K562 (cell line): ENCODE data around the gene CTU1. TPM values are rescaled to one million over a fixed set of nuclear protein-coding genes. Genes with fewer than 3 reads are reported as not detected.

Source experiments
- ATAC-seq: fragments of 200-7000 bp; cut with Tn5 transposase; 3 replicates; pipeline ENCODE4 v1.9.1; 2020; ENCODE audit warnings: moderate library complexity
- BruUV-seq: library from RNA; stranded (reverse); fragments of 400-500 nt; replicated peaks from 2 replicates; lab custom pipeline; 2021; lab: Mats Ljungman, UMichigan
- CTCF ChIA-PET: fragments of 300-600 bp; formaldehyde crosslinking; extraction: SDS; loops from one replicate; lab custom pipeline; 2021; ENCODE audit warnings: low intra/inter-chr PET ratio; lab: Yijun Ruan, JAX
- POLR2A ChIA-PET: fragments of 300-600, 350-650 bp; sonication (Branson Sonifier 250); formaldehyde crosslinking; extraction: SDS; loops from one replicate; lab custom pipeline; 2021; ENCODE audit warnings: antibody characterized with exemption, inconsistent platforms; lab: Yijun Ruan, JAX
- DNase-seq, 4 experiments: peaks; one replicate each; pipeline versions ENCODE4 v3.0.0 to v3.0.0-alpha.2; 2011 to 2018; ENCODE audit warnings: low spot score in 3 of 4, mixed read lengths in 3 of 4; ENCODE audit errors: extremely low read depth in 1 of 4
- FAIRE-seq: peaks from 2 replicates; lab custom pipeline; 2011; peaks lifted over from hg19 to GRCh38; lab: Jason Lieb, UNC
- H2AFZ ChIP-seq: 2 replicates; pipeline ENCODE4 v1.6.0; 2011; ENCODE audit warnings: low read depth, low read length, control low read depth, inconsistent platforms
- H3K27ac ChIP-seq: fragments of 200-600 bp; 3 replicates; pipeline ENCODE4 v1.8.0; 2011; ENCODE audit warnings: low read depth, mild to moderate bottlenecking, control low read depth, inconsistent platforms, low read length, moderate library complexity, mixed read lengths; ENCODE audit errors: extremely low read depth
- H3K27me3 ChIP-seq, 2 experiments: fragments of 300-600 bp in 1 of 2; 2 replicates in 1 of 2; 3 replicates in 1 of 2; pipeline versions ENCODE4 v1.6.0 to v1.8.0; 2011; ENCODE audit warnings: inconsistent platforms in 2 of 2, low read length in 2 of 2, mild to moderate bottlenecking in 1 of 2, mixed read lengths in 1 of 2, moderate library complexity in 1 of 2; ENCODE audit not compliant: control insufficient read depth in 2 of 2, insufficient read depth in 2 of 2
- H3K36me3 ChIP-seq: fragments of 300-600 bp; 3 replicates; pipeline ENCODE4 v1.8.0; 2011; ENCODE audit warnings: mild to moderate bottlenecking, low read length, inconsistent platforms; ENCODE audit not compliant: control insufficient read depth, insufficient read depth
- H3K4me1 ChIP-seq, 2 experiments: fragments of 200-600 bp in 1 of 2; replicated peaks in 1 of 2; 2 replicates in 1 of 2; 3 replicates in 1 of 2; pipeline versions ENCODE4 v1.5.1 to v1.8.0; 2011; ENCODE audit warnings: inconsistent platforms in 2 of 2, low read length in 2 of 2, mild to moderate bottlenecking in 1 of 2, mixed read lengths in 1 of 2, moderate library complexity in 1 of 2; ENCODE audit not compliant: control insufficient read depth in 2 of 2, insufficient read depth in 2 of 2
- H3K4me2 ChIP-seq: 2 replicates; pipeline ENCODE4 v1.6.1; 2011; ENCODE audit warnings: low read length, control low read depth, inconsistent platforms, mixed read lengths; ENCODE audit not compliant: insufficient read depth
- H3K4me3 ChIP-seq: fragments of 200-600 bp; sonication (generic), shearing (Covaris generic); 2 replicates; pipeline ENCODE4 v1.5.1; 2016; ENCODE audit warnings: control low read depth, inconsistent platforms
- H3K79me2 ChIP-seq: fragments of 200-600 bp; 3 replicates; pipeline ENCODE4 v1.8.0; 2011; ENCODE audit warnings: low read length, inconsistent platforms; ENCODE audit not compliant: control insufficient read depth, insufficient read depth
- H3K9ac ChIP-seq, 2 experiments: 2 replicates each; pipeline versions ENCODE4 v1.6.0 to v1.6.1; 2011; ENCODE audit warnings: low read depth in 2 of 2, low read length in 2 of 2, control low read depth in 1 of 2, inconsistent platforms in 1 of 2, mild to moderate bottlenecking in 1 of 2, mixed read lengths in 1 of 2; ENCODE audit not compliant: insufficient read depth in 1 of 2
- H3K9me1 ChIP-seq: one replicate; pipeline ENCODE4 v1.6.0; 2011; ENCODE audit warnings: inconsistent platforms, mild to moderate bottlenecking, low read length, moderate library complexity; ENCODE audit not compliant: control insufficient read depth, insufficient read depth
- H3K9me3 ChIP-seq: replicated peaks from 2 replicates; pipeline ENCODE4 v1.5.1; 2011; ENCODE audit warnings: low read depth, low read length, inconsistent platforms; ENCODE audit not compliant: control insufficient read depth, insufficient read depth
- H4K20me1 ChIP-seq: replicated peaks from 2 replicates; pipeline ENCODE4 v1.6.1; 2011; ENCODE audit warnings: low read length, inconsistent platforms, mixed read lengths; ENCODE audit not compliant: control insufficient read depth, insufficient read depth
- ADNP ChIP-seq: fragments of 200-800 bp; sonication (Bioruptor generic); IDR thresholded peaks from 2 replicates; pipeline ENCODE4 v1.6.1; 2016; ENCODE audit warnings: missing genetic modification characterization, missing compliant biosample characterization
- EHMT2 ChIP-seq: fragments of 450-650 bp; IDR thresholded peaks from 2 replicates; pipeline ENCODE4 v1.6.1; 2018; ENCODE audit warnings: antibody characterized with exemption
- JUNB ChIP-seq: fragments of 450-650 bp; formaldehyde crosslinking; conservative IDR thresholded peaks from 2 replicates; pipeline ENCODE4 v1.4.0; 2020; ENCODE audit warnings: mild to moderate bottlenecking
- MEIS2 ChIP-seq: fragments of 450-650 bp; IDR thresholded peaks from 2 replicates; pipeline ENCODE4 v1.6.1; 2014; ENCODE audit warnings: mild to moderate bottlenecking; ENCODE audit not compliant: partially characterized antibody
- MTA2 ChIP-seq: fragments of 450-650 bp; IDR thresholded peaks from 2 replicates; pipeline ENCODE4 v1.6.1; 2016; ENCODE audit warnings: low read depth
- NONO ChIP-seq, 2 experiments: fragments of 200-400 bp in 1 of 2; fragments of 450-650 bp in 1 of 2; formaldehyde crosslinking in 1 of 2; IDR thresholded peaks; 2 replicates each; pipeline ENCODE4 v1.6.1; 2017; ENCODE audit warnings: low read depth in 2 of 2, mild to moderate bottlenecking in 2 of 2, moderate library complexity in 2 of 2, low read length in 1 of 2
- PML ChIP-seq: IDR thresholded peaks from 2 replicates; pipeline ENCODE4 v1.6.1; 2012; ENCODE audit warnings: low read length, inconsistent platforms
- RBM15 ChIP-seq: fragments of 200-400 bp; formaldehyde crosslinking; IDR thresholded peaks from 2 replicates; pipeline ENCODE4 v1.6.1; 2018; ENCODE audit warnings: mild to moderate bottlenecking, low read length, moderate library complexity; ENCODE audit not compliant: insufficient read depth
- ZNF398 ChIP-seq: fragments of 250-450 bp; sonication (Bioruptor Pico); IDR thresholded peaks from 2 replicates; pipeline ENCODE4 v1.8.0; 2021; ENCODE audit warnings: moderate library complexity, mild to moderate bottlenecking, inconsistent platforms
- ZNF707 ChIP-seq: fragments of 250-450 bp; sonication (Bioruptor Pico); conservative IDR thresholded peaks from 2 replicates; pipeline ENCODE4 v1.8.0; 2022; ENCODE audit warnings: inconsistent platforms, mild to moderate bottlenecking, moderate library complexity
- ZNF785 ChIP-seq: fragments of 250-450 bp; sonication (Bioruptor Pico); IDR thresholded peaks from 2 replicates; pipeline ENCODE4 v1.4.0; 2020; ENCODE audit warnings: mild to moderate bottlenecking
- WGBS: fragments of 100-300 bp; shearing (Covaris generic); methylation state at CpG from one replicate; pipeline ENCODE4 v1.1.6; 2016; ENCODE audit warnings: low coverage, mixed read lengths; ENCODE audit not compliant: insufficient coverage; ENCODE audit errors: missing lambda C conversion rate; 5-methylcytosine and 5-hydroxymethylcytosine counted together
- in situ Hi-C: fragments of 300-500 bp; cut with MboI; formaldehyde crosslinking; loops from 4 replicates; pipeline ENCODE4 v1.15.0; 2018; ENCODE audit warnings: inconsistent platforms, mixed read lengths
- intact Hi-C: fragments of 100-400 bp; cut with micrococcal nuclease; formaldehyde crosslinking; loops from 2 replicates; pipeline ENCODE4 v1.14.2; 2022
- polyA plus RNA-seq, 8 experiments: library from polyadenylated mRNA; depleted of rRNA in 4 of 8; stranded (reverse) in 5 of 8; unstranded in 3 of 8; fragments of >200 nt; fragmentation: Nextera tagmentation in 2 of 8; fragmentation: Illumina TruSeq in 1 of 8; extraction: Ambion mirVana in 2 of 8; extraction: Trizol in 1 of 8; gene quantifications; 2 replicates each; pipeline versions ENCODE4 v1.2.1 to v1.2.3, GENCODE V29; 2011 to 2014; ENCODE audit warnings: inconsistent platforms in 1 of 8, missing spikeins in 1 of 8
- total RNA-seq, 7 experiments: library from RNA; depleted of rRNA in 6 of 7; stranded (reverse); fragments of >200 nt in 6 of 7; fragmentation: Illumina TruSeq in 2 of 7; extraction: Trizol in 2 of 7; gene quantifications; 2 replicates each; pipeline versions ENCODE4 v1.2.1 to v1.2.3, GENCODE V29; 2011 to 2021; ENCODE audit warnings: low replicate concordance in 1 of 7
- TF ChIP-seq, protein P1 (sequence below): fragments of 450-650 bp; formaldehyde crosslinking; IDR thresholded peaks from 2 replicates; pipeline ENCODE4 v1.4.0; 2022; ENCODE audit warnings: mild to moderate bottlenecking, moderate library complexity
- TF ChIP-seq, protein P2 (sequence below), 2 experiments: fragments of 450-650 bp; conservative IDR thresholded peaks; 2 replicates each; pipeline ENCODE4 v1.6.1; 2017; ENCODE audit warnings: mild to moderate bottlenecking in 2 of 2, moderate library complexity in 2 of 2

Gene CTU1
- total and polyA plus RNA-seq, 9 of the 15 experiments (the other 6 are each of a cell fraction or from before 2014, with no cell fraction given): 0.03 to 18.4 (median 2.3) TPM; not detected in 1

- Histone ChIP-seq H3K4me2 (no peak overlapping the region), H3K9me3 (no peaks in the 10 kb centered on the region), H3K27ac (no peak overlapping the region), H3K4me1 (peaks cover 2 to 4% of the 10 kb centered on the region in 2 experiments; a peak in 3 of 5 replicates), H3K79me2 (no peaks in the 10 kb centered on the region), H3K9ac (no peak overlapping the region; a peak in 1 of 4 replicates), H2AFZ (no peak overlapping the region), H4K20me1 (peaks cover 4% of the 10 kb centered on the region; the same call in 1 of the 2 replicates), H3K9me1 (no peaks in the 10 kb centered on the region), H3K27me3 (peaks cover 11 to 54% of the 10 kb centered on the region in 2 experiments; a peak in 4 of 5 replicates), H3K4me3 (no peak overlapping the region), H3K36me3 (no peaks in the 10 kb centered on the region)
- ChIA-PET CTCF (no interaction called here), POLR2A (no interaction called here)
- in situ Hi-C loops: no loop called here
- no peak for TF ChIP-seq EHMT2
- TF ChIP-seq MEIS2: no peak
- TF ChIP-seq MTA2: no peak
- TF ChIP-seq ZNF707 (CRISPR knock-in tag): no peak
- TF ChIP-seq ADNP: no peak
- TF ChIP-seq ZNF398 (CRISPR knock-in tag): no peak
- TF ChIP-seq PML: no peak
- no peak for TF ChIP-seq JUNB (CRISPR knock-in tag)
- TF ChIP-seq, protein P1, sequence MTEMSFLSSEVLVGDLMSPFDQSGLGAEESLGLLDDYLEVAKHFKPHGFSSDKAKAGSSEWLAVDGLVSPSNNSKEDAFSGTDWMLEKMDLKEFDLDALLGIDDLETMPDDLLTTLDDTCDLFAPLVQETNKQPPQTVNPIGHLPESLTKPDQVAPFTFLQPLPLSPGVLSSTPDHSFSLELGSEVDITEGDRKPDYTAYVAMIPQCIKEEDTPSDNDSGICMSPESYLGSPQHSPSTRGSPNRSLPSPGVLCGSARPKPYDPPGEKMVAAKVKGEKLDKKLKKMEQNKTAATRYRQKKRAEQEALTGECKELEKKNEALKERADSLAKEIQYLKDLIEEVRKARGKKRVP (CRISPR knock-in tag): no peak
- TF ChIP-seq, protein P2, sequence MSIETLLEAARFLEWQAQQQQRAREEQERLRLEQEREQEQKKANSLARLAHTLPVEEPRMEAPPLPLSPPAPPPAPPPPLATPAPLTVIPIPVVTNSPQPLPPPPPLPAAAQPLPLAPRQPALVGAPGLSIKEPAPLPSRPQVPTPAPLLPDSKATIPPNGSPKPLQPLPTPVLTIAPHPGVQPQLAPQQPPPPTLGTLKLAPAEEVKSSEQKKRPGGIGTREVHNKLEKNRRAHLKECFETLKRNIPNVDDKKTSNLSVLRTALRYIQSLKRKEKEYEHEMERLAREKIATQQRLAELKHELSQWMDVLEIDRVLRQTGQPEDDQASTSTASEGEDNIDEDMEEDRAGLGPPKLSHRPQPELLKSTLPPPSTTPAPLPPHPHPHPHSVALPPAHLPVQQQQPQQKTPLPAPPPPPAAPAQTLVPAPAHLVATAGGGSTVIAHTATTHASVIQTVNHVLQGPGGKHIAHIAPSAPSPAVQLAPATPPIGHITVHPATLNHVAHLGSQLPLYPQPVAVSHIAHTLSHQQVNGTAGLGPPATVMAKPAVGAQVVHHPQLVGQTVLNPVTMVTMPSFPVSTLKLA (conservative IDR thresholded peaks at IDR 0.05): no peak
- no peak for TF ChIP-seq NONO (IDR thresholded peaks at IDR 0.05; ENCODE audit: low read depth in 2 of 2, low read length in 1 of 2)
- no peak for TF ChIP-seq ZNF785 (CRISPR knock-in tag)
- no peak for TF ChIP-seq RBM15
- intact Hi-C loops: no loop called here
- WGBS: 0% methylated on average over 3 of the region's 5 CpGs
- DNase-seq (no peak), ATAC-seq (no peak), FAIRE-seq (no peak)
- BruUV-seq: no TSS peak
These were observed 35.3 kb upstream of the CTU1 start for GRCh38 chr19:51143486-51143885.
